ENCODE results near the gene MLLT6. TPM values are rescaled to one million over a fixed set of nuclear protein-coding genes. Genes with fewer than 3 reads are reported as not detected.
A peak's percentile ranks its signal among the peaks of the same experiment; 100 is the strongest.

Gene MLLT6
- total and polyA plus RNA-seq, 2 of the 13 experiments (the other 11 are each of a cell fraction or from before 2014, with no cell fraction given), result 50.7 to 69.5 TPM

GRCh38 chr17:38746004-38746848 lies 41.2 kb downstream of the MLLT6 start (continued):
- peak; percentile 99 for TF ChIP-seq ZBTB7B (CRISPR knock-in tag; IDR thresholded peaks at IDR 0.05)
- TF ChIP-seq SMYD3 (CRISPR knock-in tag; IDR thresholded peaks at IDR 0.05), result no peak
- TF ChIP-seq ZNF816 (CRISPR knock-in tag; IDR thresholded peaks at IDR 0.05; ENCODE audit: borderline replicate concordance), result no peak
- TF ChIP-seq BRF2 (CRISPR knock-in tag; IDR thresholded peaks at IDR 0.05), result no peak
- peak; percentile 69 for TF ChIP-seq MIER3 (CRISPR knock-in tag; IDR thresholded peaks at IDR 0.05; ENCODE audit: borderline replicate concordance)
- TF ChIP-seq ETV5 (CRISPR knock-in tag; IDR thresholded peaks at IDR 0.05; ENCODE audit: borderline replicate concordance), result peak; percentile 89
- no peak for TF ChIP-seq ZSCAN12 (CRISPR knock-in tag; IDR thresholded peaks at IDR 0.05)
- TF ChIP-seq SNRNP70 (IDR thresholded peaks at IDR 0.05; ENCODE audit: low read depth, low read length), result no peak
- TF ChIP-seq NFIB (CRISPR knock-in tag; IDR thresholded peaks at IDR 0.05; ENCODE audit: borderline replicate concordance), result no peak
- 0 out of 2 replicates have a peak, but pooled peaks have one; percentile 63 for TF ChIP-seq CENPT (CRISPR knock-in tag; IDR thresholded peaks at IDR 0.05; ENCODE audit: low read depth)
- TF ChIP-seq RFX5 (IDR thresholded peaks at IDR 0.05; ENCODE audit: low read depth, low read length), result peak; percentile 58; the same call in 1 of the 2 replicates
- TF ChIP-seq ATF2 (CRISPR knock-in tag; IDR thresholded peaks at IDR 0.05), result peak; percentile 38; the same call in 1 of the 2 replicates
- TF ChIP-seq ZNF629 (CRISPR knock-in tag; conservative IDR thresholded peaks at IDR 0.05), result peak; percentile 40; the same call in 1 of the 2 replicates
- peak; percentile 69 for TF ChIP-seq NCOA2 (CRISPR knock-in tag; IDR thresholded peaks at IDR 0.05)
- no peak for TF ChIP-seq ZMYM4 (CRISPR knock-in tag; IDR thresholded peaks at IDR 0.05)
- TF ChIP-seq AFF4 (CRISPR knock-in tag; IDR thresholded peaks at IDR 0.05), result no peak
- peak; percentile 85 for TF ChIP-seq NR2F6 (IDR thresholded peaks at IDR 0.05)
- TF ChIP-seq NR2F6 (CRISPR knock-in tag; IDR thresholded peaks at IDR 0.05), result peak; percentile 88
- TF ChIP-seq BRCA1 (CRISPR knock-in tag; IDR thresholded peaks at IDR 0.05), result no peak
- no peak for TF ChIP-seq ZNF790 (CRISPR knock-in tag; IDR thresholded peaks at IDR 0.05; ENCODE audit: borderline replicate concordance)
- TF ChIP-seq ZNF572 (CRISPR knock-in tag; IDR thresholded peaks at IDR 0.05), result no peak
- no peak; the same call in 1 of the 2 replicates for TF ChIP-seq NFYB (CRISPR knock-in tag; IDR thresholded peaks at IDR 0.05)
- no peak for TF ChIP-seq ZNF674 (CRISPR knock-in tag; IDR thresholded peaks at IDR 0.05; ENCODE audit: low read depth)
- peak; percentile 86 for TF ChIP-seq IRF2 (CRISPR knock-in tag; IDR thresholded peaks at IDR 0.05)
- TF ChIP-seq IKZF1 (IDR thresholded peaks at IDR 0.05), result 0 out of 2 replicates have a peak, but pooled peaks have one; percentile 21

Measured in HepG2 (cell line).